GDM1 (cell line): ENCODE data around the gene PDHA1.
A peak's percentile ranks its signal among the peaks of the same experiment; 100 is the strongest.

ENCODE experiments used
- DNase-seq: peaks from one replicate; lab custom pipeline; 2025; lab: John Stamatoyannopoulos, UW

PDHA1 gene

GRCh38 chrX:19343535-19344408 lies at the start of gene PDHA1:
TSS of gene PDHA1 (plus strand) at chrX:19343927. CDS start at chrX:19344038, 111 bp downstream.
- peak; percentile 87 for DNase-seq

GRCh38 chrX:19303256-19303880 lies 40.4 kb upstream of the PDHA1 start:
- DNase-seq, result no peak

DNA sequence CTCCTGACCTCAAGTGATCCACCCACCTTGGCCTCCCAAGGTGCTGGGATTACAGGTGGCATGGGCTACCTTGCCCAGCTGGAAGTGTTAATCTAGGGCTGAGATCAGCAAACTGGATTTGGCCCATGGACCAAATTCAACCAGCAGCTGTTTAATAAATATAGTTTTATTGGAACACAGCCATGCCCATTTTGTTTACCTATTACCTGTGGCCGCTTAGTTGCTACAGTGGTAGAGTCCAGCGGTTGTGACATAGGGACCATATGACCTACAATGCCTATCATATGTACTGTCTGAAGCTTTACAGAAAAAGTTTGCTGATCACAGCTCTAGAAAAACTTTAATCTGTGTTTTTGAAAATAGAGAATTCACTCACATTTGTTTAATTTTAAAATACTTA lies 17.2 kb upstream of the PDHA1 start:
- DNase-seq, result no peak

- DNase-seq, result no peak
Measured at GRCh38 chrX:19331831-19332230, 11.9 kb upstream of the PDHA1 start.

DNA sequence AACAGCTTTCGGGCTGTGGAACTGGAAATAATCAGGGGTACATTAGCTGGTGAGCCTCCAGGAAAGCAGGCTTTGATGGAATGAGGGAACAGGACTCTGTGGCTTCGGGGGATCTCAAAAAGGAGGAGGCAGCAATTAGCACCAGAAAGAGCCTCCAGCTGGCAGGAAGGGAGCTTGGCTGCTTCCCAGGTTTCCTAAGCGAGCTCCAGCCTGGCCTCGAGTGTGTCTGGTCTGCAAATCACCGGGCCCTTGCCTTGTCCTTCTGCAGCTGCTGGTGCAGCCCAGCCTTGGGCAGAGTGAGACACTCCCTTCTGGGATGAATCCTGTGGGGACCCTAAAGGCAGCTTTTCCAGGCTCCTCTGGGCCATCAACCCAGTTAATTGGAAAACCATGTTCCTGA lies 10.7 kb upstream of the PDHA1 start:
- no peak for DNase-seq

- no peak for DNase-seq
Measured at GRCh38 chrX:19334945-19335626, 8.6 kb upstream of the PDHA1 start.

GRCh38 chrX:19342331-19342906 lies 1.3 kb upstream of the PDHA1 start:
- no peak for DNase-seq

GRCh38 chrX:19343085-19343534 lies 617 bp upstream of the PDHA1 start:
- DNase-seq, result no peak

DNA sequence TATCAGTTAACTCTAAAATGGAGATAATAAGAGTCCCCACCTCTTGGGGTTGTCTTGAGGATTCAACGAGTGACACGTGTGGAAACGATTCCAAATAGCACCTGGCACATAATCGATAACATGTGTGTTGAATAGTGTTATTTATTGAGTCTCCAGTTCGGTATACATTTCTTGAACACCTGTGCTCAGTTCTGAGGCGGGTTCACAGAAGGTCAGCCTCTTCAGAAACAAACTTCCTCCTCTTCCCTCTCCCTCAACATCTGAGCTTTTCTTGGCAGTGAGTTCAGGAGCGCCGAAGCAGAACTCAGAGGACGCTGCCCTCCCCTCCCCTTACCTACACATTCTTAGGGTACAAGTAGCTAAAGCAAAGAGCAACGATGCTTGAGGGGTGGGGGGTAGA lies 934 bp downstream of the PDHA1 start:
- DNase-seq, result no peak

DNA sequence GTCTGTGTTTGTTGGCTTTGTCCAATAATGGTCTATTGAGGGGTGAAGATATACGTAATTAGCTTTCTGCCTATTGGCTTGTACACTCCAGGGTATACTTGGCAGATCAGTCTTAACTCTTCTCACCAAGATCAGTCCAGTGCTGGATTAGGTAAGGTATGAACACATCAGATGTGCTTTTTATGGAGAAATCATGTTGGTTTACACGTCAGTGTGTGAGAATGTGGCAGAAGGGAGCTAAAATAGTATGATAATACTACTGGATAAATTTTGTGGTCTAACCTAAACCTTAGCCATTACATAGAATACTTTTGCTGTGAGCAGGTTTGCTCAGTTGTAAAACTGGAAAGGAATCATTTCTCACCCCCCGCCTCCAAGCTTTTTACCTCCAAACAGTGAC lies 4.2 kb downstream of the PDHA1 start:
- DNase-seq, result no peak

DNA sequence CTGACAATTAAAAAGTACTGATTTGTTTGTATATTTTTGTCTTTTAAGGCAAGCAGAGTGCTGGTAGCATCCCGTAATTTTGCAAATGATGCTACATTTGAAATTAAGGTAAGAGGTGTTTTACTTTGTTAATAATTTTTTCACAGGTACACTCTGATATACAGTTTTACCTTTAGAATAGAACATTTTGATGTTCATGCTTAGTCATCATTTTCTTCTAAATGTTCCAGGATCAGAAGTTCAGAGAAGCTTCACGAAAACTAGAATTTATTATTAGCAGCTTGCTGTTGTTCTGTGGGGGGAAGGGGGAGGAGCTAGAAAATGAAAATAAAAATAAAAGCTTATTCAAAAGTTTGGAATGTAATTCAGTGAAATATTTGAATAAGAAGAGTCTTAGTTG lies 5.5 kb downstream of the PDHA1 start:
- DNase-seq, result no peak

DNA sequence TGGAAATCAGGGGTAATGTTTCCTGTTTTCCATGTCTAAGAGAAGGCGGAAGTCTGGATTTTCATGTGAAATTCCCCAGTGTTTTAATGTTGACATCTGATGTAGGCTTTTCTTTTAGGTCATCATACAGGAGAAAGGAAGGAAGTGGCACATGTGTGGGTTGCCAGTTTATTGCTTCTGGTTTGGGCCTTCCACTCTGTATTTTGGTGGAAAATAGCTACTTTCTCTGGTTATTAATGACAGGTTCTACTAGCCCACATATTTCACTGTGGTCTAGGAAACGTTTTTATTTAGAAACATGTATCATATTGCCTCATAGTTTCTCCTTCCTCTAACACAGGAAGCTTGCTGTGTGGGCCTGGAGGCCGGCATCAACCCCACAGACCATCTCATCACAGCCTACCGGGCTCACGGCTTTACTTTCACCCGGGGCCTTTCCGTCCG lies 7.2 kb downstream of the PDHA1 start:
- DNase-seq, result no peak

- DNase-seq, result no peak
Measured at GRCh38 chrX:19354625-19355024, 10.9 kb downstream of the PDHA1 start.

DNA sequence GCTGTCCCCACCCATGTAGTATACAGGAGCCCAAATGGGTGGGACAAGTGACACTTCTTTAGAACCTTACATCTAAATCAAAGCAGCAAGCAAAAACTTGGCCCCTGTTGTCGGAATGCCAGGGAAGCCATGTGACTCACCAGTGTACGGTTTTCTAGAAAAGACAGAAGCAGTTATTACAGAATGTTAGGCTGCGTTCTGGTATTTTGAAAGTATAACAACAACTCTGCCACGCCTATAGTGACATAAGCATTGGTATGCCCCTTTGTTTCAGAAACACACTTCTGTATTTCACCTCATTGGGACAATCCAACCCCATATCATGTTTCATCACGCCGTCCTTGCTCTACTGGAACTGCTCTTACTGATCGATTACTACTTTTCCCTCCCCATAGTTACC lies 14.8 kb downstream of the PDHA1 start:
- no peak for DNase-seq

GRCh38 chrX:19360903-19361302 lies 17.2 kb downstream of the PDHA1 start:
- no peak for DNase-seq

GRCh38 chrX:19361701-19362100 lies 18.0 kb downstream of the PDHA1 start:
- no peak for DNase-seq

DNA sequence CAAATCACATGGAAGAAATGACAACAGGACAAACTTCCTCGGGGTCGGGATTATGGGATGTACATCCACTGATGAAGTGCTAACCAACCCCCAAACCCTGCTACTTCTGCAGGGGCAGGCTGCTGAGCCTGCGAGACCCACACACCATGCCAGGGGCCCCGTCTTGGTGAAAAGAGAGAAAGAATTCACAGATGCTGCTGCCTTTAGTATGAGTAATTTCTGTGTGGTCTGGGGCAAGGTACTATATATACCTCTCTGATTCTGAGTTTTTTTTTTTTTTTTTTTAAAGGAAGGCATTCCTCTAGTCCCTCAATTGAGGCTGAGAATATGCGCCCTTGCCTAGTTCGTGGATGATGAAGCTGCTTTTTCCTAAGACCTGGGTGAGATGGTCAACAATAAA lies 24.8 kb downstream of the PDHA1 start:
- DNase-seq, result no peak

DNA sequence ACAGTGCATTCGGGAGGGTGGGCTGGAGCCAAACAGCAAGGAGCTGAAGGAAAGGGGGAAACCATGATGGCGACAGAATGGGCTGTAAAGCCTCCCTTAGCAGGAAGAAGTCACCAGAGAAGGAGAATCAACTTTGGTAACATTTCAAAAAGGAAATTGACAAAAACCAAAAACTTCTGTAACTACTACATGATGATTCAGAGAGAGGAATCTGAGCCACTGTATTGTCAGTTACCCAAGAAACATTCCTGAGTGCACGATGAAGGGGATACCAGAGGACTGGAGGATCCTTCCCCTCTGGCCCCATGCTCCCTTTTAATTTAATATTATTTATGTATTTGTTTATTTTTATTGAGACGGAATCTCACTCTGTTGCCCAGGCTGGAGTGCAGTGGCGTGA lies 26.3 kb downstream of the PDHA1 start:
- DNase-seq, result no peak

- DNase-seq, result peak; percentile 40
Measured at GRCh38 chrX:19372170-19372546, 28.4 kb downstream of the PDHA1 start.

- no peak for DNase-seq
Measured at GRCh38 chrX:19372547-19373331, 29.0 kb downstream of the PDHA1 start.

- no peak for DNase-seq
Measured at GRCh38 chrX:19373351-19373891, 29.7 kb downstream of the PDHA1 start.
